KMS-11 (cell line): ENCODE results near the gene KRT33A.
A peak's percentile ranks its signal among the peaks of the same experiment; 100 is the strongest.

ENCODE experiments used
- H2AFZ ChIP-seq: fragments of 200-600 bp; sonication (generic); 2 replicates; pipeline ENCODE4 v1.6.1; 2016; ENCODE audit warnings: antibody characterized with exemption, mixed run types, low read depth
- H3K27ac ChIP-seq: fragments of 200-600 bp; sonication (generic); 2 replicates; pipeline ENCODE4 v1.6.1; 2016; ENCODE audit warnings: mild to moderate bottlenecking, mixed run types
- H3K27me3 ChIP-seq: fragments of 200-600 bp; sonication (generic); 2 replicates; pipeline ENCODE4 v1.6.1; 2017; ENCODE audit warnings: mild to moderate bottlenecking, low read depth, mixed run types, moderate library complexity; ENCODE audit not compliant: insufficient read depth
- H3K36me3 ChIP-seq: fragments of 200-600 bp; sonication (generic); 2 replicates; pipeline ENCODE4 v1.6.1; 2017; ENCODE audit warnings: mild to moderate bottlenecking, mixed run types; ENCODE audit not compliant: insufficient read depth
- H3K4me1 ChIP-seq: fragments of 200-600 bp; sonication (generic); 2 replicates; pipeline ENCODE4 v1.6.1; 2016; ENCODE audit warnings: mild to moderate bottlenecking, low read depth, mixed run types; ENCODE audit not compliant: poor library complexity, severe bottlenecking
- H3K4me2 ChIP-seq: fragments of 200-600 bp; sonication (generic); 2 replicates; pipeline ENCODE4 v1.7.0; 2016; ENCODE audit warnings: mild to moderate bottlenecking, mixed run types
- H3K4me3 ChIP-seq: fragments of 200-600 bp; sonication (generic); IDR thresholded peaks from 2 replicates; pipeline ENCODE4 v1.6.1; 2017; ENCODE audit warnings: low read depth, low read length, mixed read lengths; ENCODE audit not compliant: insufficient read depth
- H3K79me2 ChIP-seq: fragments of 200-600 bp; sonication (generic); 2 replicates; pipeline ENCODE4 v1.6.1; 2016; ENCODE audit warnings: low read depth, mixed run types; ENCODE audit not compliant: insufficient read depth
- H3K9ac ChIP-seq: fragments of 200-600 bp; sonication (generic); 2 replicates; pipeline ENCODE4 v1.6.1; 2016; ENCODE audit warnings: mild to moderate bottlenecking, mixed run types
- H4K20me1 ChIP-seq: fragments of 200-600 bp; sonication (generic); 2 replicates; pipeline ENCODE4 v1.6.1; 2016; ENCODE audit warnings: mild to moderate bottlenecking, mixed run types; ENCODE audit not compliant: insufficient read depth
- CTCF ChIP-seq: fragments of 200-600 bp; sonication (generic); conservative IDR thresholded peaks from 2 replicates; pipeline ENCODE4 v1.6.1; 2017; ENCODE audit warnings: low read depth, mild to moderate bottlenecking, antibody characterized with exemption, low read length, moderate library complexity, mixed read lengths

The KRT33A gene

GRCh38 chr17:41340934-41341861 lies 9.4 kb downstream of the KRT33A start:
- Histone ChIP-seq H3K79me2 (no peaks in the 10 kb centered on the region), H3K36me3 (no peaks in the 10 kb centered on the region), H3K4me2 (peak overlapping the region; percentile 59), H3K4me1 (peaks cover 46% of the 10 kb centered on the region), H3K4me3 (no peak overlapping the region), H3K27ac (peak overlapping the region; percentile 26; the same call in 1 of the 2 replicates), H3K27me3 (peaks cover 43% of the 10 kb centered on the region; the same call in 1 of the 2 replicates), H2AFZ (no peak overlapping the region), H4K20me1 (no peaks in the 10 kb centered on the region), H3K9ac (no peak overlapping the region)
- no peak for TF ChIP-seq CTCF

GRCh38 chr17:41340494-41340893 lies 10.1 kb downstream of the KRT33A start:
- Histone ChIP-seq H3K4me2 (peak overlapping the region; percentile 59), H3K27ac (no peak overlapping the region)
- TF ChIP-seq CTCF, result no peak

GRCh38 chr17:41339571-41340172 lies 11.0 kb downstream of the KRT33A start:
- no peak for TF ChIP-seq CTCF
- Histone ChIP-seq H3K27ac (no peak overlapping the region), H3K4me2 (peak overlapping the region; percentile 59), H4K20me1 (no peaks in the 10 kb centered on the region), H3K27me3 (peaks cover 43% of the 10 kb centered on the region; the same call in 1 of the 2 replicates), H2AFZ (no peak overlapping the region), H3K79me2 (no peaks in the 10 kb centered on the region), H3K4me3 (no peak overlapping the region), H3K36me3 (no peaks in the 10 kb centered on the region), H3K4me1 (peaks cover 46% of the 10 kb centered on the region), H3K9ac (no peak overlapping the region)

More at GRCh38 chr17:41340494-41340893, 10.1 kb downstream of the KRT33A start:
- Histone ChIP-seq H3K4me3 (no peak overlapping the region), H4K20me1 (no peaks in the 10 kb centered on the region), H3K79me2 (no peaks in the 10 kb centered on the region), H3K27me3 (peaks cover 43% of the 10 kb centered on the region; the same call in 1 of the 2 replicates), H3K4me1 (peaks cover 46% of the 10 kb centered on the region), H3K36me3 (no peaks in the 10 kb centered on the region), H3K9ac (no peak overlapping the region), H2AFZ (no peak overlapping the region)

- no peaks in the 10 kb centered on the region for H4K20me1 ChIP-seq
- H2AFZ ChIP-seq, result no peak overlapping the region
- no peaks in the 10 kb centered on the region for H3K79me2 ChIP-seq
- H3K27ac ChIP-seq, result no peak overlapping the region
- peak overlapping the region; percentile 59 for H3K4me2 ChIP-seq
- no peak for TF ChIP-seq CTCF
- H3K4me1 ChIP-seq, result peaks cover 46% of the 10 kb centered on the region
- H3K27me3 ChIP-seq, result peaks cover 41% of the 10 kb centered on the region; the same call in 1 of the 2 replicates
- H3K36me3 ChIP-seq, result no peaks in the 10 kb centered on the region
- no peak overlapping the region for H3K9ac ChIP-seq
- H3K4me3 ChIP-seq, result no peak overlapping the region
Observed at GRCh38 chr17:41338961-41339485, 11.6 kb downstream of the KRT33A start.
